Activated T-cell treated with anti-CD3 and anti-CD28 coated beads for 24 hours (primary cell): ENCODE data around the gene PKD1L1.
"Not testable (repeated sequence)": the region's sequence is repeated elsewhere in the genome, so short reads cannot be mapped to it uniquely, and the experiment has no call there.

Experiments
- DNase-seq: peaks from one replicate; pipeline ENCODE4 v3.0.0-alpha.2; 2020; ENCODE audit warnings: low read depth

Gene PKD1L1, protein sequence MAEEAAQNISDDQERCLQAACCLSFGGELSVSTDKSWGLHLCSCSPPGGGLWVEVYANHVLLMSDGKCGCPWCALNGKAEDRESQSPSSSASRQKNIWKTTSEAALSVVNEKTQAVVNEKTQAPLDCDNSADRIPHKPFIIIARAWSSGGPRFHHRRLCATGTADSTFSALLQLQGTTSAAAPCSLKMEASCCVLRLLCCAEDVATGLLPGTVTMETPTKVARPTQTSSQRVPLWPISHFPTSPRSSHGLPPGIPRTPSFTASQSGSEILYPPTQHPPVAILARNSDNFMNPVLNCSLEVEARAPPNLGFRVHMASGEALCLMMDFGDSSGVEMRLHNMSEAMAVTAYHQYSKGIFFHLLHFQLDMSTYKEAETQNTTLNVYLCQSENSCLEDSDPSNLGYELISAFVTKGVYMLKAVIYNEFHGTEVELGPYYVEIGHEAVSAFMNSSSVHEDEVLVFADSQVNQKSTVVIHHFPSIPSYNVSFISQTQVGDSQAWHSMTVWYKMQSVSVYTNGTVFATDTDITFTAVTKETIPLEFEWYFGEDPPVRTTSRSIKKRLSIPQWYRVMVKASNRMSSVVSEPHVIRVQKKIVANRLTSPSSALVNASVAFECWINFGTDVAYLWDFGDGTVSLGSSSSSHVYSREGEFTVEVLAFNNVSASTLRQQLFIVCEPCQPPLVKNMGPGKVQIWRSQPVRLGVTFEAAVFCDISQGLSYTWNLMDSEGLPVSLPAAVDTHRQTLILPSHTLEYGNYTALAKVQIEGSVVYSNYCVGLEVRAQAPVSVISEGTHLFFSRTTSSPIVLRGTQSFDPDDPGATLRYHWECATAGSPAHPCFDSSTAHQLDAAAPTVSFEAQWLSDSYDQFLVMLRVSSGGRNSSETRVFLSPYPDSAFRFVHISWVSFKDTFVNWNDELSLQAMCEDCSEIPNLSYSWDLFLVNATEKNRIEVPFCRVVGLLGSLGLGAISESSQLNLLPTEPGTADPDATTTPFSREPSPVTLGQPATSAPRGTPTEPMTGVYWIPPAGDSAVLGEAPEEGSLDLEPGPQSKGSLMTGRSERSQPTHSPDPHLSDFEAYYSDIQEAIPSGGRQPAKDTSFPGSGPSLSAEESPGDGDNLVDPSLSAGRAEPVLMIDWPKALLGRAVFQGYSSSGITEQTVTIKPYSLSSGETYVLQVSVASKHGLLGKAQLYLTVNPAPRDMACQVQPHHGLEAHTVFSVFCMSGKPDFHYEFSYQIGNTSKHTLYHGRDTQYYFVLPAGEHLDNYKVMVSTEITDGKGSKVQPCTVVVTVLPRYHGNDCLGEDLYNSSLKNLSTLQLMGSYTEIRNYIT (N-terminal part only)

GRCh38 chr7:47948141-47948790, at the start of gene PKD1L1:
TSS of gene PKD1L1 (minus strand) at chr7:47948466. CDS start at chr7:47948440, 26 bp downstream.
- DNase-seq: no peak

GRCh38 chr7:47992446-47992845, 44.2 kb upstream of the PKD1L1 start:
- no peak for DNase-seq

GRCh38 chr7:47991741-47992311, 43.6 kb upstream of the PKD1L1 start:
- peak; percentile 78 for DNase-seq

DNA sequence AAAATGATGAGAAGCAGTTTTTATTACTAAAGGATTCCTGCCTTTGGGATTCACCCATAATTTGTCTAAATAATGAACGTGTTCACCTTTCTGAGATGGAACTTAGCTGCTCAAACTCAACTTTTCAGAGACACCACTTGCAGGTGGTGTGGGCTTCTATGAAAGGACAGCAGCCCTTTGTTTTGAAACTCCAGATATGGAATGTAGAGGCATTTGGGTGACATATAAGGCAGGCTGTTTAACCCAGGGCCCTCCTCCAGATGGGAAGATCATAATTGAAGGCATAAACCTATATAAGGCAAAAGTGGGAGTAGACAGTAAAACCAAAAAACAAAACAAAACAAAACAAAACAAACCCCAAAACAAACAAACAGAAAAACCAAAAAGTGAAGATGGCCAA, 43.0 kb upstream of the PKD1L1 start:
- DNase-seq: no peak

- DNase-seq: no peak
Observed at GRCh38 chr7:47990592-47990991, 42.3 kb upstream of the PKD1L1 start.

- DNase-seq: not testable (repeated sequence)
Observed at GRCh38 chr7:47989607-47990400, 41.5 kb upstream of the PKD1L1 start.

- no peak for DNase-seq
Observed at GRCh38 chr7:47988496-47989386, 40.5 kb upstream of the PKD1L1 start.

DNA sequence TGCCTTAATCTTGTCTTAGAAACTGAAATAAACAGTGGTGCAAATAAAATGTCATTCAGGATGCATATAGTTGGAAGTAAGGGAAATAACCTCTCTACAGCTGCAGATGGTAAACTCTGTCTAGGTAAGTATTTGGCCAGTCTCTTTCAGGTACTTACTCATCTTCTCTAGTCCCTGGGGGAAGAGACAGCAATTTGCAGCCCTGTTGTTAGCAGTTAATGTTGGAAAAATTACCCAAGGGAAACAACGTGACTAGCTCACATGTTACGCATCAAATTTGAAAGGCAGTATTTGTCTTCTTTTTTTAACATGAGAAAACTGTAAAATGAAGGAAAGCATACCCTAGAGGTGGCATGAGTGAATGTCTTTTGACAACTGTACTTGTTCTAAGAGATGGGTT, 34.3 kb upstream of the PKD1L1 start:
- no peak for DNase-seq

DNA sequence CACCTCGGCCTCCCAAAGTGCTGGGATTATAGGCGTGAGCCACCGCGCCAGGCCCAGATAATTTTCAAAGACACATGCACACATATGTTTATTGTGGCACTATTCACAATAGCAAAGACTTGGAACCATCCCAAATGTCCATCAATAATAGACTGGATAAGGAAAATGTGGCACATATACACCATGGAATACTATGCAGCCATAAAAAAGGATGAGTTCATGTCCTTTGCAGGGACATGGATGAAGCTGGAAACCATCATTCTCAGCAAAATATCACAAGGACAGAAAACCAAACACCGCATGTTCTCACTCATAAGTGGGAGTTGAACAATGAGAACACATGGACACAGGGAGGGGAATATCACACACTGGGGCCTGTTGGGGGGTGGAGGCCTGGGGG, 32.4 kb upstream of the PKD1L1 start:
- DNase-seq: not testable (repeated sequence)

GRCh38 chr7:47979832-47980181, 31.5 kb upstream of the PKD1L1 start:
- DNase-seq: no peak

GRCh38 chr7:47979145-47979831, 31.0 kb upstream of the PKD1L1 start, which contains the start of gene HUS1:
TSS of gene HUS1 (minus strand) at chr7:47979615. CDS start at chr7:47979519, 96 bp downstream.
- DNase-seq: peak; percentile 91

DNA sequence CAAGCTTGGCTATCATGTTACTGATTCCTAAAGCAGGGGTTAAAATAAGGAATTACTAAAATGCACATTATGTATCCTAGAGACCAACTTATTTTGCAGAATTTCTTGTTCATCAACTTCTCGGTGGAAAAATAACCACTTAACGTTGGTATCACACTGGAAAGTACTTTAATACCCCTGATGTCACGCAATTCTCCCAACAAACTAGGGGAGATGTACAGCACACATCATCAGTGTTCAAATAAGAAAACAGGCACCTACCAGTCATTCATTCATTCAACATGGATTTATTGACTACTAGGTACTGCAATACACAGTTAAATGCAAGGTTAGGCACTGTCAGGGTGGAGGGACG, 30.5 kb upstream of the PKD1L1 start:
- no peak for DNase-seq

DNA sequence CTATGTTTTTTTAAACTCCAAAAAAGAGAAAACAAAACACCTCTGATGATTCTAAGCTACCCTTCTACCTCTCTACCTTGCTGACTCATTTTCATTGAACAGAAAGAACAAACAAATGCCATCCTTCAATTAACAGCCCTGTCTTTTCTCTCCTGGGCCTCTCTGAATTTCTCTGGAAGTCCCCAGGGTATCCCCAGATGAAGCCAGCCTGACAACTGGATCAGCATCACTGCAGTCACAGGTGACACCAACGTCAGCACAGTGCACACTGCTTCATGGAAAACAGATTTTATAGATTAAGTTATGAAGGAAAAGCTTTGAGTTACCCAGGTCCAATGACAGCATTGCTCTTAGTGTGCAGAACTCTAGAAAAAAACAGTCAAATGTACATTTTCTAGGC, 25.5 kb upstream of the PKD1L1 start:
- DNase-seq: no peak

- no peak for DNase-seq
Observed at GRCh38 chr7:47970761-47971160, 22.5 kb upstream of the PKD1L1 start.

DNA sequence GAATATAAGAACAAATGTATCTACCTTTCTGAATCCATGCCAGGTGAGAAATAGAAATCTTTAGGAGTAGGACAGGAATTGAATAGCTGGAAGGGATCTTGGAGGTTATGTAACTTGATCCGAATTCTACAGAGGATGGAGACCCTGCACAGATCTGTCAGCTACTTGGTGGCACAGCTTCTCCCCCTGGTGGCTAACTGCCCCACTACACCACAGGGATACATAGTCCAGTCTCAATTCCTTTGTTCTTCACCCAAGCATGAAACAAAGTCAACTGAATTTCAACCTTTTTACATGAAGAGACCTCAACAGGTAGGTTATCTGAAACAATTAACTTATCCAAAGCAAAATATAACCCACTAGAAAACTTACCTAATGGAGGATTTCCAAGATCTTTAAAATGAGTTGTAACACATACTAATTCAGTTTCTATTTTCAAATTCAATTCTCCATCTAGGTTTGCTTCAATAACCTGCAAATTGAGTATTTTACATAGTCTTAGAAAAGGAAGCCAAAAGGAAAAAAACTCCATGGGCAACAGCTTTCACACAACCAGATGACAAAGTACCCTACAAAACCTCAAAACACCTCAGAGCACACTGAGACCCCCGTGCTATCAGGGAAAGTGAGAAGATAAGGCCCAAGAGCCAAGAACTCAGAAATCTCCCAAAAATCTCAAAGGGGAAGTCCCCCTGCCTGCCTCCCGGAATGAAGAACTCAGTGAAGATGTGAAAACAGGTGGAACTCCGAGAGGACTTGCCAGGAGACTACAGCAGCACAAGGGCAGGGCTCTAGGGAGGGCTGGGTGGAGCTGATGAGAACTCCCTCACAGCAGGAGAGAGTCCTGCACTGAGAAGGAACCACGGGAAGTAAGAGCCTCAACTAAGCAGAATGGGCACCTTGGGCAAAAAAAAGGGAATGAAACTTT, 20.8 kb upstream of the PKD1L1 start:
- peak; percentile 26 for DNase-seq

GRCh38 chr7:47967708-47968107, 19.4 kb upstream of the PKD1L1 start:
- DNase-seq: no peak

- DNase-seq: no peak
Observed at GRCh38 chr7:47967123-47967522, 18.9 kb upstream of the PKD1L1 start.

DNA sequence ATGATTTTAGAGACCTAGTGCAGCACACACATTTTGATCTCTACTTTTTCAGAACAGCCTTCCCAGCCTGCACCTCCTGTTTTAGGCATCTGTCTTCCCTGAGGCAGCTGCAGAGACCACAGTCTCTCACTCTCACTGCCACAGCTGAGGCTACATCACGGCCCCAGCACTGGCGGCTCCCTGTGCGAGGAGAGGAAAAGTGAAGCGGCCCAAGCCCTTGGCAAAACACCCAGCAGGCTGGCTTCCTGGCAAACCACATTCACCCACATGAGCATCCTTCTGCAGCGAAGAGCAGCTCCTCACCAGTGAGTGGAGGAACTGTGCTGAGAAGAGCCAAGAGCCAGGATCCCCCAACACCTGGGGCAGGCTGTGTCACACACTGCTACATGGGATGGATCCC, 17.2 kb upstream of the PKD1L1 start:
- DNase-seq: no peak
